ENCODE results near the gene PDE11A.

- TF ChIP-seq CTCF (IDR thresholded peaks at IDR 0.05) (no peak), POLR2A (IDR thresholded peaks at IDR 0.05) (no peak)
These were observed 15.3 kb downstream of the PDE11A start for GRCh38 chr2:178057179-178057680.

All from lower leg skin (tissue), 3 donors.